Stimulated activated CD8-positive, alpha-beta memory T cell treated with anti-CD3 and anti-CD28 coated beads, Interleukin-4, amount 100 ng/mL, for 48 hours (primary cell): Measurements from ENCODE around the gene ZSWIM1.

Experiments used
- DNase-seq: peaks from one replicate; pipeline ENCODE4 v3.0.0-alpha.2; 2020

Gene ZSWIM1

GRCh38 chr20:45880988-45881788 lies at the start of gene ZSWIM1:
Gene ZSWIM1 (plus strand): TSS chr20:45881227. CDS start chr20:45882593, 1,366 bp downstream.
- DNase-seq = peak; percentile 100

- no peak for DNase-seq
Measured at GRCh38 chr20:45832619-45833018, 48.4 kb upstream of the ZSWIM1 start.

GRCh38 chr20:45833030-45833882 lies 47.8 kb upstream of the ZSWIM1 start, which contains the start of gene SNX21:
Gene SNX21 (plus strand): TSS chr20:45833799. CDS start chr20:45833920, 121 bp downstream.
- peak; percentile 43 for DNase-seq

GRCh38 chr20:45833883-45834796 lies 46.9 kb upstream of the ZSWIM1 start:
- DNase-seq = peak; percentile 68

GRCh38 chr20:45834797-45835161 lies 46.2 kb upstream of the ZSWIM1 start:
- no peak for DNase-seq

GRCh38 chr20:45835329-45835765 lies 45.7 kb upstream of the ZSWIM1 start:
- no peak for DNase-seq

- DNase-seq = no peak
Measured at GRCh38 chr20:45835825-45836224, 45.2 kb upstream of the ZSWIM1 start.

- no peak for DNase-seq
Measured at GRCh38 chr20:45836841-45837240, 44.2 kb upstream of the ZSWIM1 start.

- no peak for DNase-seq
Measured at GRCh38 chr20:45840700-45841198, 40.3 kb upstream of the ZSWIM1 start.

GRCh38 chr20:45841407-45842129 lies 39.5 kb upstream of the ZSWIM1 start:
- no peak for DNase-seq

GRCh38 chr20:45842169-45842812 lies 38.7 kb upstream of the ZSWIM1 start:
- DNase-seq = no peak

GRCh38 chr20:45843506-45843905 lies 37.5 kb upstream of the ZSWIM1 start:
- DNase-seq = no peak

- no peak for DNase-seq
Measured at GRCh38 chr20:45845452-45845851, 35.6 kb upstream of the ZSWIM1 start.

- no peak for DNase-seq
Measured at GRCh38 chr20:45848421-45848820, 32.6 kb upstream of the ZSWIM1 start.

GRCh38 chr20:45848969-45849582 lies 32.0 kb upstream of the ZSWIM1 start:
- DNase-seq = no peak

- no peak for DNase-seq
Measured at GRCh38 chr20:45850238-45850637, 30.8 kb upstream of the ZSWIM1 start.

GRCh38 chr20:45850926-45851325 lies 30.1 kb upstream of the ZSWIM1 start:
- no peak for DNase-seq

- no peak for DNase-seq
Measured at GRCh38 chr20:45851501-45851900, 29.5 kb upstream of the ZSWIM1 start.

GRCh38 chr20:45852326-45852725 lies 28.7 kb upstream of the ZSWIM1 start:
- DNase-seq = no peak

GRCh38 chr20:45853484-45853883 lies 27.5 kb upstream of the ZSWIM1 start:
- DNase-seq = no peak
